Measurements from ENCODE around the gene STIP1.
A peak's percentile ranks its signal among the peaks of the same experiment; 100 is the strongest.

The STIP1 gene

GRCh38 chr11:64185693-64186491 is at the start of gene STIP1:
TSS of gene STIP1 (plus strand) at chr11:64186171. CDS start at chr11:64186262, 91 bp downstream.
- DNase-seq: peak; percentile 97

DNA sequence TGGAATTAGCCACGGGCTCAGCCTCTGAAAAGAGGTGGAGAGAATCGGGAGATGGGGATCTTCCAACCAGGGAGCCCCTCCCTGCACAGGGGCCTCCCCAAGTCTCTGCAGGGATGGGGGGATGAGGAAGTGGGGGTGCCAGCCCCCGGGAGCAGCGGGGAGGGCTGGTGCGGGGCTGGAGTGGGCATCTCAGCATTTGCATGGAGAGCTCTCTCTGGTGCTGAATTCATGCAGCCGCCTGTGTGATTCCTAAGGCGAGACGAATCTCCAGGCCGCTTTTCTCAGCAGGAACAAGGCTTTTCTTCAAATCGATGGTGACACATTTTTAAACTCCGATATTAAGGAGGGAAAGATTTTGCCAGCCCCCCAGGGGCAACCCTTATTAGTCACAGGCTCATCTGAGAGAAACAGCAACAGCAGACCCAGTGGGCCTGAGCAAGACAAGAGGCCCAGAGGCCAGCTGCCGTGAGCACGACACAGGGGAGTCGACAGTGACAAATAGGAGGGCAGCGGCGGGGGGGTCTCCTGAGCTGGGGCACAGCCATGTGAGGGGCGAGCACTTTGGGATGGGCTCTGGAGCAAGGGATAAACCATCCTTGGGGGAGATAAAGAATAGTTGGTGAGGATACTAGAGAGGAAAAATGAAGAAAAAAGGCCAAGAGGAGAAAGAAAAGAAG is 49.1 kb upstream of the STIP1 start:
- no peak for DNase-seq

- no peak for DNase-seq
Observed at GRCh38 chr11:64138398-64138797, 47.6 kb upstream of the STIP1 start.

DNA sequence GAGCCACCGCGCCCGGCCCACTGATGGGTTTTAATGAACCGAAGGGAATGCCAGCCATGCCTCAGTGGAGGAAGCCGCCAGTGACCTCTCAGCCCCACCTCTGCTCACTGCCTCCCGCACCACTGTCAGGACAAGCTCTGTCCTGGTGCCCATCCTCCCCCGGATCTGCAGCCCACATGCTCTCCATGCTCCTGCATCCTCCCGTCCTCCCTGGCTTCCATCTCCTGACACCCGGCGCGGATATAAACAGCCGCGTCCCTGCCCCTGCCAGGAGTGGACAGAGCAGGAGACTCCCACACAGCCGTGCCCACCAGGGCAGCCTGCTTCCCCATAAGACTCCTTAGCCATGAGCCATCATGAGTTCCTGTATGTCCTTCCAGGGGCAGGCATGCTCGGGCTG is 46.9 kb upstream of the STIP1 start:
- DNase-seq: no peak

GRCh38 chr11:64140082-64140481 is 45.9 kb upstream of the STIP1 start:
- DNase-seq: no peak

DNA sequence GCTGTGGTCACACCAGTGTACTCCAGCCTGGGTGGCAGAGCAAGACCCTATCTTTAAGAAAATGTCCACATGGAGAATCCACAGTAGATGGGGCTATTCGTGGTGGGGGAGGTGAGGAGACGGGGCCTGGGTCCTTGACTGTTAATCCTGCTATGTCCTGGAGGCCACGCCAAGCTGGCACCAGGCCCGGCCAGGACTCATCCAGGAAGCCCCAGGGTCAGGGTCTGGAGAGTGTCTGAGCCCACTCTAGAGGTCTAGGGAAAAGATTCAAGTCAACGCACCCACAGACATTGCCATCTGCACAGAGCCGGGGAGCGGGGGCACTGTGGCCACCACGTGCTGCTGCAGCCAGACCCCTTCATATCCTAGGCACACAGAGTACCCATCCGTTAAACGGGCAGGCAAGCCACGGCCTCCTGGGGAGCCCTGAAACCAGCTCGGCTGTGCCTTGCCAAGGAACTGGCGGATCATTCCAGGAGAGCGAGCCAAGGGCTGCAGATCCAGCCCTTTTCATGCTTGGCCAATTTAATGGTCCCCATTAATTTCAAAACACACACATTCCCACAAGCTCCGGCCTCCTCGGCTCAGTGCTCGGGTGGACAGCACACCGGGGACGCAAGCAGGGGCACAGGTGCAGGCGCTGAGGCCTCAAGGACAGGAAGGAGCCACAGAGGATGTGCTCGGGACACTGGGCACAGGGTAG is 44.7 kb upstream of the STIP1 start:
- no peak for DNase-seq

GRCh38 chr11:64144587-64145472 is 41.1 kb upstream of the STIP1 start:
- no peak for DNase-seq

DNA sequence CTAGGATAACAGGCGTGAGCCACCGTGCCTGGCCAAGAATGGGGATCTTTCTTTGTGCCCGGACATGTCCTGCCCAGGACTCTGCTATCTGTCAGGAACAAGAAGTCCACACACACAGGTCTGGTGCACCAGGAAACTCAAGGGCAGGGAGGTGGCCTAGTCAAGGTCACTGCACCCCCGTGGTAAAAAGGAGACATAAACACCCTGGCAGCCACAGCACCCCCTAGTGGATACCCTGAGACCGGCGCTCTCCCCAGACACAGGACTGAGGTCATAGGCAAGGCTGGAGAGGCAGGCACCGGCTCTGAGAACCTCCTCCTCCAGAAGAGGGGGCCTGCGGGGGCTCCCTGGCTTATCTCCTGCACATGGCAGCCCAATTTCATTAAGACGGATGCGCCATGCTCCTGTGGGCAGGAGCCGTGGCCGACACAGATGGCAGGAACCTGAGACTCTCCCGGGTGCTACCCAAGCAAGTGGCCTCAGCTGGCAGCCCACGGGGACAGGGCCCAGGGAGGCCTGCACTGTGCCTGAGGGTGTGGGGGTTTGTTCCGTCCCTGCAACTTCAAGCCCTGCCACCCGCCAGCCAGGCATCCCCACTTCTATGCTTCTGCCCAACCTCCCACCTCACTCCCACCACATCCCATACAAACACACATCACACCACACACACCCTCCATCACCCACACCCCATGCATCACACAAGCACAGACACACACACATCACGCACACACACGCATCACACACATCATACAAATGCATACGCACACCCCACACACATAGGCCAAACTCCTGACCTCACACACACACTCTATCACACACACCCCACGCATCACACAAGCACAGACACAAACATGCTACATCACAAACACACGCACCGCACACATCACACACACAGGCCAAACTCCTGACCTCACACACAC is 39.7 kb upstream of the STIP1 start:
- peak; percentile 59 for DNase-seq

- peak; percentile 77 for DNase-seq
Observed at GRCh38 chr11:64148226-64148916, 37.6 kb upstream of the STIP1 start.

DNA sequence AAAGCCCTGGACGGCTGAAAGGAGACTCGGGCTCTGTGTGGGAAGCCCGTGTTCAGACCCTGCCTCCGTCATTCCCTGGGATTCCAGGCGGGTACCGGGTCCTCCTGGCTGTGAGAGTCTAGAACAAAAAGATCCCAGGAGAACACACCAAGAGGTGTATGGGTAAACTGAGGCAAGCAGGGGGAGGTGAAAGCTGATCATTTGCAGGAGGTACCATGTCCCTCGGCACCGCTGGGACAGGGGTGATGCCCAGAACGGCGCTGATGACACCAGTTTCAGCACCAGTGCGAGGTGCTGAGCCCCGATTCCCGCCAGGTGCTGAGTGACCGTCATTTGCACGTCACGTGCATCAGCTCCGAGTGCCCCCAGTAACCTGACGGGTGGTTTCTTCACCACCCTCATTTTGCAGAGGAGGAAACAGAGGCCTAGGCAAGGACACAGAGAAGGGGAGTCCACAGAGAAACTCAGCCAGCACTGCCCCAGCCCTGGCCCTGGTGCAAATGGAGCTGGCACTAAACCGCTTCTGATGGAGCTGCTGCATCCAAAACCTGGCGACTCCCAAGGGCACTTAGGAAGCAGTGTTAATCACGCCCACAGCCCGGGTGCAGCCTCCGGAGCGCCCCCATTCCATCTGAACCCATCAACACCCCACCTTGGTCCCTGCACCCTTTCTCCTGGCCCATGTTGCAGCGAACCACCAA is 36.9 kb upstream of the STIP1 start:
- DNase-seq: no peak

DNA sequence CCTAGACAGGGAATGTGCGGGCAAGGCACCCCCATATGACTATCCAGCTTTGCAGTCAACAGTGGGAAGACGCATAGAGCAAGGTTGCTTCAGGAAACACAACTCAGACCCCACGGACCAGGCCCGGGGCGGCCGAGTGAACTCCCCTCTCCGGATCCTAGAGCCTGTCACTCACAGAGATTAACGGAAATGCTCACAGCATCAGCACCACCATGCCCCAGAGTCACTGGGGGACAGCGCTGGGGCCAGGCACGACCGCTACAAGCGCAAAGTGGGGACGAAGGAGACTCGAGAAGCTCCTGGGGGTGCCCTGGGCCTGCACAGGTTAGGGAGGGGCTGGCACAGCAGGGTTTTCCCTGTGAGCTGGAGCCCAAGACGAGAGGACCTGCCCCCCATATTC is 35.9 kb upstream of the STIP1 start:
- no peak for DNase-seq

GRCh38 chr11:64150481-64151239 is 35.3 kb upstream of the STIP1 start:
- no peak for DNase-seq

GRCh38 chr11:64151337-64151736 is 34.6 kb upstream of the STIP1 start:
- no peak for DNase-seq

DNA sequence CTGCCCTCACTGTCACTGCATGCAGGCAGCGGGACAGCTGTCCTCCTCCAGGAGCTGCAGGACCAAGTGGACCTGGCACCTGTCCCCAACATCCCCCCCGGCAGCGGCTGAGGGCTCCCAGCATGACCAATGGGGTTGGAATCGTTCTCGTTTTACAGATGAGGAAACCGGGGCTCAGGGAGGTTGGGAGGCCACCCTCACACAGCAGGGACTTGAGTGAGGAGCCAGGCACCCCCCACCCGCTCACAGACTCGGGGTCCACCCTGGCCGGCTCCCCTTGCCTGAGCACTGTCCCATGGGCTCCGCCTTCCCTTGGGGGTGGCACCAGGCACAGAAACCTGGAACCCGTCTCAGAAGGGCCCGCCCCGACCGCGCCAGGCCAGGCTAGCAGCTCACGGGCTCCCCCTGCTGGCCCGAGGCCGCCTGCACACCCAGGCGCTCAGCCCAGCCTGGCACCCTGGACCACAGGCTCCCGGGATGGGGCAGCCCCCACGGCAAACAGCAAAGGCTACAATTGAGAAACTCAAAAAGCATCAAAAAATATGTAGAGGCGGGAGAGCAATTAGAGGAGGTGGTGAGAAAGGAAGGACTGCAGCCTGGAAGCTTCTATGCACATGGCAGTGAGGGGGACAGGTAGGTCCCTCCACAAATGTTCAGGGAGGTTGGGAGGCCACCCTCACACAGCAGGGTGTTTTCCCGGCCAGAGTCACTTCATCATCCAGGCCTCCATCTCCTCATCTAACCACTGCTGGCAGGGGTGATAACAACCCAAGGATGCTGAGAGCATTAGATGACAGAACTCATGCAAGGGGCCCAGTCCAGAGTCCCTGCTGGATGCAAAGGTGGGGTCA is 32.9 kb upstream of the STIP1 start:
- peak; percentile 72 for DNase-seq

- no peak for DNase-seq
Observed at GRCh38 chr11:64153812-64154211, 32.2 kb upstream of the STIP1 start.

GRCh38 chr11:64156235-64157011 is 29.5 kb upstream of the STIP1 start:
- no peak for DNase-seq

DNA sequence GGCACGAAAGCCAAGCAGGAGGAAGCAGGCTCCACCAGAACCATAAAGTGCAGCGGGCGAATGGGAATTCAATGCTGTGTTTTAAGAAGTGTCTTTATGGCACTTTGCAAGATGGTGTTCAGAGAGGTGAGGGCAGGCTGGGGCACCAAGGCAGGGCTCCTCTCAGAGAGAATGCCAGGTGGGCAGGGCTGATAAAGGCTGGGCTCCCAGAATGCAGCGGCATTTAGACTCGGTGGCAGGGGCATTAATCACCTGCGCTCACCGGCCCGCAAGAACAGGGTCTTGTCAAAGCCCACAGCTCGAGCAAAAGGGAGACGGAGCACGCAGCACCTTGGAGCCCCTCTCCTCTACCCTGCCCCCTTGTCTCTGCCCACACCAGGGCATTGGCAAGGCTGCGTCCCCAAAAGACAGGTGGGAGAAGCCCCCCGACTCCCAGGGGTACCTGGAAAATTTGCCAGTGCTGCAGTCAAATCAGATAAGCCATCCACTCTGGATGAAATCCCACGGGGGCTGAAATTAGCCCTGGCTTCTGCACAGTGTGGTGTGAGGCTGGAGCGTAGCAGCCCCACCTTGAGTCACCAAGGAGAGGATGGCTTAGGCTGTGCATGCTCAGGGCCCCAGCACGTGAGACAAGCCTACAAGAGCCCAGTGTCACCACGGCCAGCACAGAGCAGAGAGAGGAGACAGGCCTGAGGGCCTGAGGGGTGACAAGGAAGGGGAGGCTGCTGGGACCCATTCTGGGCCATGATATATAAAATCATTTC is 28.2 kb upstream of the STIP1 start:
- no peak for DNase-seq

Measured in stimulated activated CD4-positive, alpha-beta T cell treated with anti-CD3 and anti-CD28 coated beads, Interleukin-4, amount 100 ng/mL, for 1 hour (primary cell).